OCI-LY7 (cell line): ENCODE data around the gene CEACAM3.

ENCODE experiments used
- CTCF ChIP-seq: fragments of 200-600 bp; sonication (generic); conservative IDR thresholded peaks from 2 replicates; pipeline ENCODE4 v1.5.1; 2014; ENCODE audit warnings: mild to moderate bottlenecking, antibody characterized with exemption, low read length, moderate library complexity, mixed read lengths
- EZH2phosphoT487 ChIP-seq: fragments of 200-600 bp; sonication (generic); IDR thresholded peaks from 2 replicates; pipeline ENCODE4 v1.6.1; 2018; ENCODE audit warnings: low read depth, borderline replicate concordance, mild to moderate bottlenecking, mixed run types, antibody characterized with exemption, low read length, moderate library complexity, mixed read lengths

- no peak for TF ChIP-seq CTCF
- TF ChIP-seq EZH2phosphoT487, result no peak
These were observed 48.2 kb downstream of the CEACAM3 start, which contains the start of gene LYPD4 for GRCh38 chr19:41844601-41845000.
